Mesenchymal stem cell (in vitro differentiated cells and primary cell): ENCODE measurements around the gene CEP20.
"Not testable (repeated sequence)": the region's sequence is repeated elsewhere in the genome, so short reads cannot be mapped to it uniquely, and the experiment has no call there.

ENCODE experiments used
- DNase-seq: peaks from one replicate; pipeline ENCODE4 v3.0.0-alpha.2; 2013
- H2AFZ ChIP-seq: one replicate; pipeline ENCODE4 v1.6.1; 2013; ENCODE audit warnings: low read depth, mild to moderate bottlenecking, control low read depth, inconsistent platforms, low read length, moderate library complexity
- H2AK5ac ChIP-seq: 2 replicates; pipeline ENCODE4 v1.6.1; 2013; ENCODE audit warnings: low read length, moderate library complexity, mild to moderate bottlenecking, inconsistent platforms; ENCODE audit not compliant: severe bottlenecking
- H2BK120ac ChIP-seq: one replicate; pipeline ENCODE4 v1.6.1; 2013; ENCODE audit warnings: low read depth, mild to moderate bottlenecking, inconsistent platforms, low read length, moderate library complexity
- H2BK12ac ChIP-seq, 2 experiments: one replicate each; pipeline ENCODE4 v1.6.1; 2013; ENCODE audit warnings: inconsistent platforms in 2 of 2, low read length in 2 of 2, mild to moderate bottlenecking in 2 of 2, moderate library complexity in 2 of 2, control low read depth in 1 of 2
- H2BK15ac ChIP-seq: one replicate; pipeline ENCODE4 v1.6.1; 2013; ENCODE audit warnings: mild to moderate bottlenecking, low read depth, inconsistent platforms; ENCODE audit not compliant: poor library complexity, severe bottlenecking
- H2BK5ac ChIP-seq: 2 replicates; pipeline ENCODE4 v1.6.1; 2013; ENCODE audit warnings: low read depth, mild to moderate bottlenecking, low read length, control low read depth, inconsistent platforms; ENCODE audit not compliant: poor library complexity, severe bottlenecking
- H3K14ac ChIP-seq, 2 experiments: one replicate each; pipeline ENCODE4 v1.6.1; 2013; ENCODE audit warnings: inconsistent platforms in 2 of 2, low read length in 2 of 2, control low read depth in 1 of 2, mild to moderate bottlenecking in 1 of 2, moderate library complexity in 1 of 2
- H3K18ac ChIP-seq, 2 experiments: one replicate each; pipeline ENCODE4 v1.6.1; 2013; ENCODE audit warnings: inconsistent platforms in 2 of 2, low read length in 2 of 2, control low read depth in 1 of 2, low read depth in 1 of 2, mild to moderate bottlenecking in 1 of 2
- H3K23ac ChIP-seq, 2 experiments: one replicate each; pipeline ENCODE4 v1.6.1; 2013; ENCODE audit warnings: inconsistent platforms in 2 of 2, low read length in 2 of 2, mild to moderate bottlenecking in 2 of 2, moderate library complexity in 2 of 2, control low read depth in 1 of 2
- H3K27ac ChIP-seq: 2 replicates; pipeline ENCODE4 v1.5.1; 2013; ENCODE audit warnings: mild to moderate bottlenecking, moderate library complexity, low read length, control low read depth, inconsistent platforms; ENCODE audit not compliant: poor library complexity, severe bottlenecking
- H3K27me3 ChIP-seq, 2 experiments: 2 replicates each; pipeline versions ENCODE4 v1.6.1 to v1.7.0; 2013; ENCODE audit warnings: low read length in 2 of 2, mild to moderate bottlenecking in 2 of 2, moderate library complexity in 2 of 2, control low read depth in 1 of 2, inconsistent platforms in 1 of 2; ENCODE audit not compliant: control insufficient read depth in 1 of 2, insufficient read depth in 1 of 2
- H3K36me3 ChIP-seq, 2 experiments: 2 replicates each; pipeline versions ENCODE4 v1.6.1 to v1.7.0; 2013; ENCODE audit warnings: low read length in 2 of 2, control low read depth in 1 of 2, inconsistent platforms in 1 of 2, low read depth in 1 of 2, mild to moderate bottlenecking in 1 of 2; ENCODE audit not compliant: insufficient read depth in 2 of 2, control insufficient read depth in 1 of 2
- H3K4ac ChIP-seq, 2 experiments: one replicate each; pipeline ENCODE4 v1.6.1; 2013; ENCODE audit warnings: inconsistent platforms in 2 of 2, low read length in 2 of 2, mild to moderate bottlenecking in 2 of 2, moderate library complexity in 2 of 2, control low read depth in 1 of 2, low read depth in 1 of 2
- H3K4me1 ChIP-seq: 2 replicates; pipeline ENCODE4 v1.6.1; 2013; ENCODE audit warnings: low read depth, low read length, control low read depth; ENCODE audit not compliant: control insufficient read depth, insufficient read depth
- H3K4me2 ChIP-seq: 2 replicates; pipeline ENCODE4 v1.6.1; 2013; ENCODE audit warnings: low read length, mild to moderate bottlenecking, inconsistent platforms; ENCODE audit not compliant: poor library complexity, severe bottlenecking
- H3K4me3 ChIP-seq, 2 experiments: 2 replicates each; pipeline versions ENCODE4 v1.5.1 to v1.7.0; 2013; ENCODE audit warnings: low read length in 2 of 2, mild to moderate bottlenecking in 2 of 2, control low read depth in 1 of 2, low read depth in 1 of 2; ENCODE audit not compliant: insufficient read depth in 1 of 2
- H3K79me1 ChIP-seq: replicated peaks from 2 replicates; pipeline ENCODE4 v1.6.1; 2013; ENCODE audit warnings: mild to moderate bottlenecking, control low read depth, low read length, inconsistent platforms; ENCODE audit not compliant: poor library complexity, severe bottlenecking
- H3K9ac ChIP-seq: 2 replicates; pipeline ENCODE4 v1.7.0; 2013; ENCODE audit warnings: mild to moderate bottlenecking, low read length, moderate library complexity
- H3K9me3 ChIP-seq: 2 replicates; pipeline ENCODE4 v1.7.0; 2013; ENCODE audit warnings: mild to moderate bottlenecking, low read length; ENCODE audit not compliant: control insufficient read depth
- H4K8ac ChIP-seq: one replicate; pipeline ENCODE4 v1.6.1; 2013; ENCODE audit warnings: inconsistent platforms, mild to moderate bottlenecking, low read length, moderate library complexity
- H4K91ac ChIP-seq: one replicate; pipeline ENCODE4 v1.6.1; 2013; ENCODE audit warnings: mild to moderate bottlenecking, low read length, inconsistent platforms
- WGBS: methylation state at CpG from one replicate; pipeline ENCODE4 v1.1.7; 2013; ENCODE audit warnings: mixed read lengths; 5-methylcytosine and 5-hydroxymethylcytosine counted together

The CEP20 gene

GRCh38 chr16:15919331-15919730, 30.9 kb upstream of the CEP20 start:
- no peak overlapping the region for H3K4me2 ChIP-seq
- 92% methylated on average over 1 of the region's 6 CpGs for WGBS
- no peak overlapping the region for H2BK5ac ChIP-seq
- H4K8ac ChIP-seq = no peak overlapping the region
- no peak overlapping the region for H3K27ac ChIP-seq
- H2BK120ac ChIP-seq = no peak overlapping the region
- H3K14ac ChIP-seq = no peak overlapping the region
- no peaks in the 10 kb centered on the region for H3K36me3 ChIP-seq
- H3K9ac ChIP-seq = no peak overlapping the region
- no peak overlapping the region for H3K4ac ChIP-seq
- H3K18ac ChIP-seq = no peak overlapping the region
- no peak overlapping the region for H4K91ac ChIP-seq
- no peak overlapping the region for H2AK5ac ChIP-seq
- no peak overlapping the region for H3K23ac ChIP-seq
- no peaks in the 10 kb centered on the region for H3K9me3 ChIP-seq
- H3K27me3 ChIP-seq = no peaks in the 10 kb centered on the region
- no peak overlapping the region for H2BK15ac ChIP-seq
- H2BK12ac ChIP-seq = no peak overlapping the region
- peaks cover 5% of the 10 kb centered on the region for H3K4me1 ChIP-seq
- no peaks in the 10 kb centered on the region for H3K79me1 ChIP-seq
- H2AFZ ChIP-seq = no peak overlapping the region
- H3K4me3 ChIP-seq = no peak overlapping the region
- DNase-seq = no peak

GRCh38 chr16:15918314-15918713, 29.9 kb upstream of the CEP20 start:
- H3K4ac ChIP-seq, H2BK12ac ChIP-seq, H3K14ac ChIP-seq, H3K4me3 ChIP-seq, H3K4me1 ChIP-seq, DNase-seq, H2AK5ac ChIP-seq, H3K4me2 ChIP-seq, H2BK5ac ChIP-seq, H3K9ac ChIP-seq, H2AFZ ChIP-seq, H2BK15ac ChIP-seq, H3K27ac ChIP-seq, H3K27me3 ChIP-seq, H2BK120ac ChIP-seq, H3K79me1 ChIP-seq, H3K18ac ChIP-seq, H3K9me3 ChIP-seq, H4K8ac ChIP-seq, H3K36me3 ChIP-seq, H3K23ac ChIP-seq, H4K91ac ChIP-seq: not testable (repeated sequence)
- WGBS = 86% methylated on average over 2 of the region's 3 CpGs

DNA sequence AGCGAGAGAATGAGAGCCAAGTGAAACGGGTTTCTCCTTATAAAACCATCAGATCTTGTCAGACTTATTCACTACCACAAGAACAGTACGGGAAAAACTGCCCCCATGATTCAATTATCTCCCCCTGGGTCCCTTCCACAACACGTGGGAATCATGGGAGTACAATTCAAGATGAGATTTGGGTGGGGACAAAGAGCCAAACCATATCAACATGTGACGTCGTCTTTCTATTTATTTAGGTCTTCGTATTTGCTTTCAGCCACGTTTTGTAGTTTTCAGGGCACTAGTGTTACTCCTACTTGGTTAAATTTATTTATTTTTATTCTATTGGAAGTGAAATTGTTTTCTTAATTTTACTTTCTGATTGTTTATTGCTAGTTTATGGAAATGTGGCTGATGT, 27.9 kb upstream of the CEP20 start:
- Histone ChIP-seq H2BK12ac (no peak overlapping the region), H3K4me1 (peaks cover 5% of the 10 kb centered on the region), H3K4me3 (no peak overlapping the region), H2BK15ac (no peak overlapping the region), H3K18ac (no peak overlapping the region), H3K79me1 (no peaks in the 10 kb centered on the region), H3K27ac (no peak overlapping the region), H3K36me3 (no peaks in the 10 kb centered on the region), H2BK5ac (no peak overlapping the region), H3K27me3 (no peaks in the 10 kb centered on the region), H3K4ac (no peak overlapping the region), H3K14ac (no peak overlapping the region), H4K8ac (no peak overlapping the region), H2AFZ (no peak overlapping the region), H3K9me3 (no peaks in the 10 kb centered on the region), H2BK120ac (no peak overlapping the region), H3K4me2 (no peak overlapping the region), H4K91ac (no peak overlapping the region), H3K9ac (no peak overlapping the region), H3K23ac (no peak overlapping the region), H2AK5ac (no peak overlapping the region)
- no peak for DNase-seq
- WGBS = 87% methylated on average over 7 of the region's 8 CpGs

- no peaks in the 10 kb centered on the region for H3K79me1 ChIP-seq
- H2AFZ ChIP-seq = no peak overlapping the region
- H3K27ac ChIP-seq = no peak overlapping the region
- no peak overlapping the region for H2BK5ac ChIP-seq
- H2BK120ac ChIP-seq = no peak overlapping the region
- no peak overlapping the region for H3K14ac ChIP-seq
- no peak overlapping the region for H2AK5ac ChIP-seq
- no peak for DNase-seq
- H3K36me3 ChIP-seq = no peaks in the 10 kb centered on the region
- H3K4me2 ChIP-seq = no peak overlapping the region
- H3K27me3 ChIP-seq = no peaks in the 10 kb centered on the region
- H2BK12ac ChIP-seq = no peak overlapping the region
- H3K9ac ChIP-seq = no peak overlapping the region
- H3K9me3 ChIP-seq = no peaks in the 10 kb centered on the region
- H3K4me3 ChIP-seq = no peak overlapping the region
- no peak overlapping the region for H3K4ac ChIP-seq
- 91% methylated on average over 3 of the region's 5 CpGs for WGBS
- no peak overlapping the region for H4K8ac ChIP-seq
- no peak overlapping the region for H3K18ac ChIP-seq
- H4K91ac ChIP-seq = no peak overlapping the region
- peaks cover 5% of the 10 kb centered on the region for H3K4me1 ChIP-seq
- no peak overlapping the region for H2BK15ac ChIP-seq
- no peak overlapping the region for H3K23ac ChIP-seq
Measured at GRCh38 chr16:15915555-15916081, 27.2 kb upstream of the CEP20 start.
